Loucy (cell line): Measurements from ENCODE around the gene ATP9A.

Source experiments
- H2AFZ ChIP-seq: fragments of 200-600 bp; sonication (generic); 2 replicates; pipeline ENCODE4 v1.6.0; 2016; ENCODE audit warnings: antibody characterized with exemption, mild to moderate bottlenecking, low read length, moderate library complexity
- H3F3A ChIP-seq: fragments of 200-600 bp; 2 replicates; pipeline ENCODE4 v1.6.0; 2016; ENCODE audit warnings: antibody characterized with exemption, low read depth, mild to moderate bottlenecking
- H3K27me3 ChIP-seq: fragments of 200-600 bp; sonication (generic); 2 replicates; pipeline ENCODE4 v1.6.1; 2014; ENCODE audit warnings: low read length, mild to moderate bottlenecking; ENCODE audit not compliant: insufficient read depth, poor library complexity, severe bottlenecking
- H3K36me3 ChIP-seq: fragments of 200-600 bp; sonication (generic); 2 replicates; pipeline ENCODE4 v1.6.1; 2016; ENCODE audit warnings: low read length; ENCODE audit not compliant: insufficient read depth
- H3K4me1 ChIP-seq: fragments of 200-600 bp; sonication (generic); 2 replicates; pipeline ENCODE4 v1.5.1; 2014; ENCODE audit warnings: low read length, mild to moderate bottlenecking; ENCODE audit not compliant: insufficient read depth, poor library complexity, severe bottlenecking
- H3K4me2 ChIP-seq: fragments of 200-600 bp; sonication (generic); 2 replicates; pipeline ENCODE4 v1.6.0; 2014; ENCODE audit warnings: antibody characterized with exemption, low read length, low read depth, mild to moderate bottlenecking; ENCODE audit not compliant: poor library complexity, severe bottlenecking
- H3K4me3 ChIP-seq: fragments of 200-600 bp; sonication (generic); 2 replicates; pipeline ENCODE4 v1.5.1; 2014; ENCODE audit warnings: low read length, mild to moderate bottlenecking, mixed read lengths; ENCODE audit not compliant: poor library complexity, severe bottlenecking
- H3K79me2 ChIP-seq: fragments of 200-600 bp; sonication (generic); 2 replicates; pipeline ENCODE4 v1.6.1; 2014; ENCODE audit warnings: low read length; ENCODE audit not compliant: insufficient read depth
- H3K9ac ChIP-seq: fragments of 200-600 bp; sonication (generic); 2 replicates; pipeline ENCODE4 v1.6.0; 2014; ENCODE audit warnings: mild to moderate bottlenecking, low read depth, low read length, moderate library complexity; ENCODE audit not compliant: poor library complexity, severe bottlenecking
- H3K9me2 ChIP-seq: fragments of 200-600 bp; sonication (generic); replicated peaks from 2 replicates; pipeline ENCODE4 v1.6.1; 2016; ENCODE audit warnings: low read depth, low read length, mixed read lengths
- H3K9me3 ChIP-seq: fragments of 200-600 bp; sonication (generic); 2 replicates; pipeline ENCODE4 v1.6.1; 2014; ENCODE audit warnings: mild to moderate bottlenecking, antibody characterized with exemption, low read length, low read depth; ENCODE audit not compliant: insufficient read depth
- H4K20me1 ChIP-seq: fragments of 200-600 bp; sonication (generic); 2 replicates; pipeline ENCODE4 v1.6.0; 2014; ENCODE audit warnings: antibody characterized with exemption, low read length, mild to moderate bottlenecking; ENCODE audit not compliant: insufficient read depth, poor library complexity, severe bottlenecking
- CTCF ChIP-seq: fragments of 200-600 bp; sonication (generic); conservative IDR thresholded peaks from 2 replicates; pipeline ENCODE4 v1.5.1; 2014; ENCODE audit warnings: mild to moderate bottlenecking, antibody characterized with exemption, low read length
- EZH2phosphoT487 ChIP-seq: fragments of 200-600 bp; IDR thresholded peaks from 2 replicates; pipeline ENCODE4 v1.6.1; 2018; ENCODE audit warnings: antibody characterized with exemption, mild to moderate bottlenecking, moderate library complexity, borderline replicate concordance

The ATP9A gene

GRCh38 chr20:51573576-51574243, 194.5 kb downstream of the ATP9A start:
- Histone ChIP-seq H3K27me3 (no peaks in the 10 kb centered on the region), H3K9me3 (no peaks in the 10 kb centered on the region; the same call in 1 of the 2 replicates), H3K4me1 (no peaks in the 10 kb centered on the region), H3K9ac (no peak overlapping the region), H3F3A (no peaks in the 10 kb centered on the region), H3K4me3 (no peak overlapping the region), H3K9me2 (no peaks in the 10 kb centered on the region), H3K79me2 (no peaks in the 10 kb centered on the region), H3K4me2 (no peak overlapping the region), H3K36me3 (no peaks in the 10 kb centered on the region), H4K20me1 (no peaks in the 10 kb centered on the region), H2AFZ (no peak overlapping the region)
- TF ChIP-seq EZH2phosphoT487 (no peak), CTCF (no peak)

- no peak overlapping the region for H3K9ac ChIP-seq
- TF ChIP-seq CTCF = no peak
- TF ChIP-seq EZH2phosphoT487 = no peak
- H3K4me2 ChIP-seq = no peak overlapping the region
- H3K9me3 ChIP-seq = no peaks in the 10 kb centered on the region; the same call in 1 of the 2 replicates
- no peaks in the 10 kb centered on the region for H3F3A ChIP-seq
- no peaks in the 10 kb centered on the region for H3K36me3 ChIP-seq
- no peak overlapping the region for H2AFZ ChIP-seq
- H3K79me2 ChIP-seq = no peaks in the 10 kb centered on the region
- no peaks in the 10 kb centered on the region for H3K27me3 ChIP-seq
- no peaks in the 10 kb centered on the region for H4K20me1 ChIP-seq
- H3K4me3 ChIP-seq = no peak overlapping the region
- H3K9me2 ChIP-seq = no peaks in the 10 kb centered on the region
- no peaks in the 10 kb centered on the region for H3K4me1 ChIP-seq
These were observed 196.8 kb downstream of the ATP9A start for GRCh38 chr20:51571460-51571794.

GRCh38 chr20:51570739-51571459, 197.3 kb downstream of the ATP9A start:
- H3K9me2 ChIP-seq = no peaks in the 10 kb centered on the region
- no peaks in the 10 kb centered on the region for H3F3A ChIP-seq
- no peak overlapping the region for H3K9ac ChIP-seq
- no peak overlapping the region for H3K4me2 ChIP-seq
- H4K20me1 ChIP-seq = no peaks in the 10 kb centered on the region
- H2AFZ ChIP-seq = no peak overlapping the region
- TF ChIP-seq CTCF (no peak), EZH2phosphoT487 (no peak)
- no peaks in the 10 kb centered on the region for H3K4me1 ChIP-seq
- H3K27me3 ChIP-seq = no peaks in the 10 kb centered on the region
- H3K79me2 ChIP-seq = no peaks in the 10 kb centered on the region
- H3K9me3 ChIP-seq = no peaks in the 10 kb centered on the region; the same call in 1 of the 2 replicates
- H3K4me3 ChIP-seq = no peak overlapping the region
- no peaks in the 10 kb centered on the region for H3K36me3 ChIP-seq
